Measurements from ENCODE around the gene PDE4D. TPM values are rescaled to one million over a fixed set of nuclear protein-coding genes. Genes with fewer than 3 reads are reported as not detected.

Gene PDE4D
- total RNA-seq, 1 donor from 2014 or later, result 7.6 TPM

DNA sequence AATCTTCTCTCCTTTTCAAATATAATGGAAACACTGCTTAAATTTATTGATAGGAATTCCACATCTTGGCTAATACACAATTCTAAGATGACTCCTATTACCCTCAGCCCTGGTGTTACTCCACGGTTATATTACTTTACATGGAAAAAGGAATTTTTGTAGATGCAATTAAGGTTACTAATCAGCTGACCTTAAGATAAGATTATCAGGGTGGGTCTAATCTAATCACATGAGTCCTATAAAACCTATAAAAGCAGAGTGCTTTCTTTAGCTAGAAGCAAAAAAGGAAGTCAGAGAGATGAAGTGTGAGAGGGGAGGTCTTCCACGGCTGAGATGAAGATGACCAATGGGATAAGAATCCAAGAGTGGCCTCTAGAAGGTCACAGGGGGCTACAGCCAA is 268.6 kb downstream of the PDE4D start:
- Mint-ChIP-seq H3K4me3 (ENCODE audit: low read depth) (no peak overlapping the region), H3K27me3 (no peaks in the 10 kb centered on the region), H3K9me3 (ENCODE audit: low read depth) (peaks cover 4% of the 10 kb centered on the region), H3K36me3 (ENCODE audit: insufficient read depth) (no peaks in the 10 kb centered on the region), H3K4me1 (ENCODE audit: low read depth) (no peaks in the 10 kb centered on the region), H3K27ac (no peak overlapping the region)
- TF ChIP-seq, protein P1, sequence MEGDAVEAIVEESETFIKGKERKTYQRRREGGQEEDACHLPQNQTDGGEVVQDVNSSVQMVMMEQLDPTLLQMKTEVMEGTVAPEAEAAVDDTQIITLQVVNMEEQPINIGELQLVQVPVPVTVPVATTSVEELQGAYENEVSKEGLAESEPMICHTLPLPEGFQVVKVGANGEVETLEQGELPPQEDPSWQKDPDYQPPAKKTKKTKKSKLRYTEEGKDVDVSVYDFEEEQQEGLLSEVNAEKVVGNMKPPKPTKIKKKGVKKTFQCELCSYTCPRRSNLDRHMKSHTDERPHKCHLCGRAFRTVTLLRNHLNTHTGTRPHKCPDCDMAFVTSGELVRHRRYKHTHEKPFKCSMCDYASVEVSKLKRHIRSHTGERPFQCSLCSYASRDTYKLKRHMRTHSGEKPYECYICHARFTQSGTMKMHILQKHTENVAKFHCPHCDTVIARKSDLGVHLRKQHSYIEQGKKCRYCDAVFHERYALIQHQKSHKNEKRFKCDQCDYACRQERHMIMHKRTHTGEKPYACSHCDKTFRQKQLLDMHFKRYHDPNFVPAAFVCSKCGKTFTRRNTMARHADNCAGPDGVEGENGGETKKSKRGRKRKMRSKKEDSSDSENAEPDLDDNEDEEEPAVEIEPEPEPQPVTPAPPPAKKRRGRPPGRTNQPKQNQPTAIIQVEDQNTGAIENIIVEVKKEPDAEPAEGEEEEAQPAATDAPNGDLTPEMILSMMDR (IDR thresholded peaks at IDR 0.05; ENCODE audit: unreplicated experiment), result no peak
- DNase-seq (ENCODE audit: low spot score, unreplicated experiment), result no peak

DNA sequence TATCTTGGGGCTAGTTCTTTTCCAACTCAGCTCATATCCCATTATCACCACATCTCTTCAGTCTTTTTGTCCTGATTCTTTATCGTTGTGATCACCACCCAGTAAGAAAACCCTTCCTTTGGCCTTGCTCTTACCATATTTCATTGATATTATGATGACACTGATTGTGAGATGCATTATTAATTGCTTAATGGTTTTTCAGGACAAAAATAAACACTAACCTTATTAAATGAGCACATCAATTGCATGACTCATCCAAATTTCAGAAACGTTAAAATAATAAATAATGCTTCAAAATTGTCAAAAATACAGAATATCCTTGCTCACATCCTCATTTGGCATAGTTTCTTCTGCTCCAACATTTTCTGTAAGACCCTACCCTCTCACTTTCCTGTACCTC is 270.7 kb downstream of the PDE4D start:
- no peak for DNase-seq (ENCODE audit: low spot score, unreplicated experiment)
- H3K4me3 Mint-ChIP-seq (ENCODE audit: low read depth), result no peak overlapping the region
- H3K36me3 Mint-ChIP-seq (ENCODE audit: insufficient read depth), result no peaks in the 10 kb centered on the region
- no peaks in the 10 kb centered on the region for H3K27me3 Mint-ChIP-seq
- no peaks in the 10 kb centered on the region for H3K9me3 Mint-ChIP-seq (ENCODE audit: low read depth)
- H3K27ac Mint-ChIP-seq, result no peak overlapping the region
- TF ChIP-seq, protein P1 (IDR thresholded peaks at IDR 0.05; ENCODE audit: unreplicated experiment), result no peak
- no peaks in the 10 kb centered on the region for H3K4me1 Mint-ChIP-seq (ENCODE audit: low read depth)

DNA sequence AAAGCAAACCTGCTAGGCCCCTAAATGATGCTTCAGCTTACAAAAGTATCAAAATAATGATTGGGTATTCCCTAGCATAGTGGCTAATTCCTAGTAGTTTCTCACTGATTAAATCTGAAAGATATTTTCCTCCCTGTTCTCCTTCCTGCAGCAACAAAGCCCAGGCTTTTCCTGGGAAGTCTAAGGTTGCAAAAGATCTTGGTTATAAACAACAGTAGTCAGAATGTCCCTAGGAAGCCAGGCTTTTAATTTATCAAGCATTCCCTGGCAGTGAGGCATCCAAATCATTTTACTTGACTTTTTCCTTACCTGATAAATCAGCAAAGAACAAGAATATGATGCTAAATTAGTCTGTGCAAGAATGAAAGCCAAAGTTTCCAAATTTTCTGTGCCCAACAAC is 272.0 kb downstream of the PDE4D start:
- DNase-seq (ENCODE audit: low spot score, unreplicated experiment), result no peak
- Mint-ChIP-seq H3K36me3 (ENCODE audit: insufficient read depth) (no peaks in the 10 kb centered on the region), H3K4me3 (ENCODE audit: low read depth) (no peak overlapping the region), H3K9me3 (ENCODE audit: low read depth) (no peaks in the 10 kb centered on the region), H3K27me3 (no peaks in the 10 kb centered on the region), H3K4me1 (ENCODE audit: low read depth) (no peaks in the 10 kb centered on the region), H3K27ac (no peak overlapping the region)
- TF ChIP-seq, protein P1 (IDR thresholded peaks at IDR 0.05; ENCODE audit: unreplicated experiment), result no peak

DNA sequence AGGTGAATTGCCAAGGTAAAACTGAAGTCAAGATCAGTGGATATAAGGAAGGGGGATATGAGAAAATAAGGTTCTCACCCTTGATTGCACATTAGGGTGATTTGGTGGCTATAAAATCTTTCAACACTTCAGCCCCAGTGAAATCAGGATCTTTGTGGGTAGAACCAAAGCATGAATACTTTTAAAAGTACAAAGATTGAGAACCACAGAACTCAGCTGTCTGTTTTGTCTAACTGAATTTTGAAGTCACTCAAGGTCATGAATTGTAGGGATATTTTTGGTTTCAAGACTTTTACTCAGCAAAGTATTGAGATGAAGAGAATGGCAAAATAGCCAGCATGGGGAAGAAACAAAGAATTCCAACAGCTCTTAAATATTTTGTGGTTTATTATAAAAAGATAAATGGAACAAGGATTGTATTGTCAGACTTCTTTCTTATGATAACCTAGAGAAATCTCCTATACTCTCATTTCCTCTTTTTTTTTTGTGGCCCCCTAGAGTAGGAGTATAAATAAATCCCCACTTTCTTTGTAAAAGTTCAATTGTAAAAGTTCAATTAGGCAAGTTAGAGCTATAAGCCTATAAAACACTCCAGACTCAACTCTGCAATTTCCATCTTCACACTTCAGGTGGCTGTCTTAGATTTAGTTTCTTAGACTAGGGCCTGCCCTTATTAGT is 272.9 kb downstream of the PDE4D start:
- H3K27me3 Mint-ChIP-seq, result no peaks in the 10 kb centered on the region
- no peak overlapping the region for H3K4me3 Mint-ChIP-seq (ENCODE audit: low read depth)
- no peak overlapping the region for H3K27ac Mint-ChIP-seq
- TF ChIP-seq, protein P1 (IDR thresholded peaks at IDR 0.05; ENCODE audit: unreplicated experiment), result no peak
- no peaks in the 10 kb centered on the region for H3K9me3 Mint-ChIP-seq (ENCODE audit: low read depth)
- H3K4me1 Mint-ChIP-seq (ENCODE audit: low read depth), result no peaks in the 10 kb centered on the region
- no peaks in the 10 kb centered on the region for H3K36me3 Mint-ChIP-seq (ENCODE audit: insufficient read depth)
- DNase-seq (ENCODE audit: low spot score, unreplicated experiment), result no peak

DNA sequence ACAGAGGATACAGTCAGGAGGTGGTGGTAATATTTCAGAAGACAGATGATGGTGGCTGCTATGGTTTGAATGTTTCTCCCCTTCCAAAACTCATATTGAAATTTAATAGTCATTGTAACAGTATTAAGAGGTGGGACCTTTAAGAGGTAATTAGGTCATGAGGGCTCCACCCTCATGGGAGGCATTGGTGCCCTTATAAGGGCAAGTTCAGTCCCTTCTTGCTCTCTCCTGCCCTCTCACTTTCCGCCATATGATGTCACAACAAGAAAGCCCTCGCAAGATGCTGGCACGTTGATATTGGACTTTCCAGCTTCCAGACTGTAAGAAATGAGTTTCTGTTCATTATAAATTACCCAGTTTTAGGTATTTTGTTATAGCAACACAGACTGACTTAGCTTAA is 274.9 kb downstream of the PDE4D start:
- Mint-ChIP-seq H3K9me3 (ENCODE audit: low read depth) (no peaks in the 10 kb centered on the region), H3K4me1 (ENCODE audit: low read depth) (no peaks in the 10 kb centered on the region), H3K27ac (no peak overlapping the region), H3K4me3 (ENCODE audit: low read depth) (no peak overlapping the region), H3K27me3 (no peaks in the 10 kb centered on the region), H3K36me3 (ENCODE audit: insufficient read depth) (no peaks in the 10 kb centered on the region)
- DNase-seq (ENCODE audit: low spot score, unreplicated experiment), result no peak
- TF ChIP-seq, protein P1 (IDR thresholded peaks at IDR 0.05; ENCODE audit: unreplicated experiment), result no peak

All from progenitor cell of endocrine pancreas (in vitro differentiated cells).